ENCODE measurements around the gene MGAT5. TPM values are rescaled to one million over a fixed set of nuclear protein-coding genes. Genes with fewer than 3 reads are reported as not detected.

Gene MGAT5
- total RNA-seq, 4 donors from 2014 or later = 16.3 to 37.8 (median 32.5) TPM

DNA sequence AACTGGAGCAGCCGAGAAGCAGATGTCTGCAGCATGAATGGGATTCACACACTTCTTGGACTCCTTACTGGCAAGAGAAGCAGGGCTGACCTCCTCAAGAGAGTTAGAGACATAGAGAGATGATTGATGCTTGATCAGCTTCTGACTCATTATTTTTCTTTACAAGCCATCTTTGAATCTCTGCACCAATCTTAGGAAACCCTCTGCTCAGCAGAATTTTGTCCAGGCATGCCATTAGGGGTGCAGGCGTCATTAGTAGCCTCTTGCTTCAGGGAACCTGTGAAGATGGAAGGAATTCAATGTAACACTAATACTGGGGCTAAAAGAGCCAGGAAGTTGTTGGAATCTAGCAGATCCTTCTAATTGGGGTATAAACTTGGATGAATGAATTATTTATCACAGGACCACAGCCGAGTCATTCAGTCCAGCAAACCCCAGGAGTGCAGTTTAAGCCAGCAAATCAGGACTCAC lies 151.8 kb downstream of the MGAT5 start:
- intact Hi-C loops (cut with DNase I; ENCODE audit: low total_unique reads) = no loop called here
- no peak overlapping the region for H3K4me3 ChIP-seq (ENCODE audit: low read depth, poor library complexity, severe bottlenecking)
- WGBS, 2 donors = 39 to 49% methylated on average over 3 of the region's 3 CpGs
- DNase-seq (ENCODE audit: low spot score in 2 of 2) = no peak
- TF ChIP-seq, protein P1, sequence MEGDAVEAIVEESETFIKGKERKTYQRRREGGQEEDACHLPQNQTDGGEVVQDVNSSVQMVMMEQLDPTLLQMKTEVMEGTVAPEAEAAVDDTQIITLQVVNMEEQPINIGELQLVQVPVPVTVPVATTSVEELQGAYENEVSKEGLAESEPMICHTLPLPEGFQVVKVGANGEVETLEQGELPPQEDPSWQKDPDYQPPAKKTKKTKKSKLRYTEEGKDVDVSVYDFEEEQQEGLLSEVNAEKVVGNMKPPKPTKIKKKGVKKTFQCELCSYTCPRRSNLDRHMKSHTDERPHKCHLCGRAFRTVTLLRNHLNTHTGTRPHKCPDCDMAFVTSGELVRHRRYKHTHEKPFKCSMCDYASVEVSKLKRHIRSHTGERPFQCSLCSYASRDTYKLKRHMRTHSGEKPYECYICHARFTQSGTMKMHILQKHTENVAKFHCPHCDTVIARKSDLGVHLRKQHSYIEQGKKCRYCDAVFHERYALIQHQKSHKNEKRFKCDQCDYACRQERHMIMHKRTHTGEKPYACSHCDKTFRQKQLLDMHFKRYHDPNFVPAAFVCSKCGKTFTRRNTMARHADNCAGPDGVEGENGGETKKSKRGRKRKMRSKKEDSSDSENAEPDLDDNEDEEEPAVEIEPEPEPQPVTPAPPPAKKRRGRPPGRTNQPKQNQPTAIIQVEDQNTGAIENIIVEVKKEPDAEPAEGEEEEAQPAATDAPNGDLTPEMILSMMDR (IDR thresholded peaks at IDR 0.05) = no peak
- no peak for TF ChIP-seq POLR2A (IDR thresholded peaks at IDR 0.05)

DNA sequence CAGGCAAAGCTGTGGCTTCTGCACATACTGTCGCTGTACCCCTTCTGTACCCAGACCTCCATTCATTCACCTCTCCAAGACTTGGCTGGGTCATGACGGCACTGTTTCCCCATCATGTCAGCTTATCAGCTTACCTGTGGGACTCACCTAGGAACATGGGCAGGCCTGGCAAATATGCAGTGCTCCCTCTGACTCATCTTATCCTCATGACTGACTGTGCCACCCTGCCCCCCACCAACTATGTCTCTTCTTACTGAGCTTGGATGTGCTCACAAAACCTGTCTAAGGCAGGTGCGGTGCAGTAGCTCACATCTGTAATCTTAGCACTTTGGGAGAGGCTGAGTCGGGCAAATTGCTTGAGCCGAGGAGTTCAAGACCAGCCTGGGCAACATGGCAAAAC lies 152.4 kb downstream of the MGAT5 start:
- WGBS, 2 donors = 60 to 63% methylated on average over 5 of the region's 5 CpGs
- intact Hi-C loops (cut with DNase I; ENCODE audit: low total_unique reads) = no loop called here
- no peak overlapping the region for H3K4me3 ChIP-seq (ENCODE audit: low read depth, poor library complexity, severe bottlenecking)
- peak; percentile 67 to 86 for DNase-seq (ENCODE audit: low spot score in 2 of 2)
- TF ChIP-seq, protein P1 (IDR thresholded peaks at IDR 0.05) = no peak
- no peak for TF ChIP-seq POLR2A (IDR thresholded peaks at IDR 0.05)

DNA sequence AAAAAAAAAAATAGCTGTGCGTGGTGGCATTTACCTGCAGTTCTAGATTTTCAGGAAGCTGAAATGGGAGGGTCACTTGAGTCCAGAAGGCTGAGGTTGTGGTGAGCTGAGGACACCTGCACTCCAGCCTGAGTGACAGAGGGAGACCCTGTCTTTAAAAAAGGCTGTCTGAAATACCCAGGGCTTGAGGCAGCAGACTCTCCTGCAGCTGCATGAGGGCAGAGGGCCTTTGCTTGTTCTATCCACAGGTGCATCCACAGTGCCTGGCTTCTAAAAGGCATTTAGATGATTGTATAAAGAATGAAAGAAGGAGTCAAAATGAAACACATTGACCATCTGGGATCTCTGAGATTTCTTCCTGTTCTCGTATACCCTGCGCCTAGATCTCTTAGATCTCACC lies 152.9 kb downstream of the MGAT5 start:
- intact Hi-C loops (cut with DNase I; ENCODE audit: low total_unique reads) = no loop called here
- 92 to 93% methylated on average over 3 of the region's 3 CpGs for WGBS, 2 donors

DNA sequence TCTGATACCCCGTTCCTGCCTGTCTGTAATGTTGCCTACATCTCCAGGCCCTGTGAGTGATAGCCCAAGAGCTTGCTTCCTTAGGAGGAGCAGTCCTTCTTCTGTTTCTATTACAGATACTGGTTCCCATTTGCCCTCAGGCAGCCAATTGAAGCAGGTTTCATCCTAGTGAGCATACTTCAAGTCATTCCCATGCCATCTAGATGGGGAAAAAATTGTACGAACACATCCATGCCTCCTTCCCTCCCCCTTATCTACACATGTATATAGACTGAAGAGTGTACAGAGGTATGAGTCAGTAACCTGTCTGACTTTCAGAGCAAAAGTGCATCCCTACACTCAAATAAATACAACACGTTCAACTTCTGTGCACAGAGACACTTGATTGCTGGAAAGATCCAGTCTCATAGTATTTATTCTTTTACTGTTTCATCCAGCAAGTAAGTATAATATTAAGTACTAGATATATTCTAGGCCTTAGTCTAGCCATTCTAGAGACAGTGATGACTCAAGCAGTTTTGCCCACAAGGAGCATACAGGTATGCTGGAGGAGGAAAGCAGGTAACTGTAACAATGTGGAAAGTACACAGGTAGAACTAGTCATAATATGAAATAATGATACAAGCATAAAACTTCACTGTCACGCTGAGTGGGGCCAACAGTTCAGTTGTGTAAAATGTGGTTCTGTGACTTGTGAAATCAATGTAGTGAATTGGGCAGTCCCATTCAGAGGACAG lies 153.4 kb downstream of the MGAT5 start:
- no peak overlapping the region for H3K4me3 ChIP-seq (ENCODE audit: low read depth, poor library complexity, severe bottlenecking)
- intact Hi-C loops (cut with DNase I; ENCODE audit: low total_unique reads) = no loop called here
- DNase-seq (ENCODE audit: low spot score in 2 of 2) = no peak
- 89 to 92% methylated on average over 4 of the region's 4 CpGs for whole genome bisulfite sequencing, 2 donors
- TF ChIP-seq, protein P1 (IDR thresholded peaks at IDR 0.05) = no peak
- no peak for TF ChIP-seq POLR2A (IDR thresholded peaks at IDR 0.05)

More for the DNA sequence above, 152.9 kb downstream of the MGAT5 start:
- no peak overlapping the region for H3K4me3 ChIP-seq (ENCODE audit: low read depth, poor library complexity, severe bottlenecking)
- no peak for DNase-seq (ENCODE audit: low spot score in 2 of 2)
- no peak for TF ChIP-seq POLR2A (IDR thresholded peaks at IDR 0.05)
- TF ChIP-seq, protein P1 (IDR thresholded peaks at IDR 0.05) = no peak

DNA sequence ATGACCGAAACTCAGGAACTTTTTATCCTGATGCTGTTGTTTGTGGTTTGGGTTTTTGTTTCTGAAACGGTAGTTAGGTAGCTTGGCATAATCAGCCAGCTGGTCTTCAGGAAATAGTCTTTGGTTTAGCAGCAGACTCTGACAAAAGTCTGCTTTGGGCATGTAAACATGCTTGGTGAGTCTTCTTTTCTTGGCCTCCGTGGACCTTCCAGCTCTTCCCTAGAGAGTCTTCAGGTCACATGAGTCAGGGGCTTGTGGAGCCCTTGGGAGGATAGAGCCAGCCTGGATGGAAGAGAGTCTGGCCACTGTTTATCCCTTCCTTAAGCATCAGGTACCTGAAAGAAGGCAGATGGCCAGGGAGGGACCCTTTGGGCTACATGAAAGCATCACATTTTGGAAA lies 154.5 kb downstream of the MGAT5 start:
- DNase-seq (ENCODE audit: low spot score in 2 of 2) = no peak
- WGBS, 2 donors = 63 to 70% methylated on average over 3 of the region's 3 CpGs
- intact Hi-C loops (cut with DNase I; ENCODE audit: low total_unique reads) = no loop called here
- H3K4me3 ChIP-seq (ENCODE audit: low read depth, poor library complexity, severe bottlenecking) = no peak overlapping the region
- TF ChIP-seq POLR2A (IDR thresholded peaks at IDR 0.05) = no peak
- TF ChIP-seq, protein P1 (IDR thresholded peaks at IDR 0.05) = no peak
